Activated CD8-positive, alpha-beta memory T cell treated with anti-CD3 and anti-CD28 coated beads, Interleukin-2, amount 10 ng/mL, durations not matched to agents 7 days and 5 days (primary cell): ENCODE data around the gene RPS3. TPM values are rescaled to one million over a fixed set of nuclear protein-coding genes. Genes with fewer than 3 reads are reported as not detected.
"Not testable (repeated sequence)": the region's sequence is repeated elsewhere in the genome, so short reads cannot be mapped to it uniquely, and the experiment has no call there.

Experiments used
- ATAC-seq: fragments of 150-1000 bp; cut with Tn5 transposase; one replicate; pipeline ENCODE4 v1.10.0; 2021; ENCODE audit warnings: moderate library complexity
- CTCF ChIA-PET: fragments of 350-600 bp; sonication (Branson Sonifier 250); formaldehyde crosslinking; loops from one replicate; lab custom pipeline; 2021; ENCODE audit warnings: antibody characterized with exemption; lab: Charles Lee
- DNase-seq: peaks from one replicate; pipeline ENCODE4 v3.0.0-alpha.2; 2020
- H3K27ac Mint-ChIP-seq: one replicate; pipeline ENCODE4 v1.8.0; 2021; ENCODE audit warnings: mild to moderate bottlenecking, mixed read lengths
- H3K27me3 Mint-ChIP-seq: one replicate; pipeline ENCODE4 v1.8.0; 2021; ENCODE audit warnings: mixed read lengths
- H3K36me3 Mint-ChIP-seq: one replicate; pipeline ENCODE4 v1.8.0; 2021; ENCODE audit warnings: mild to moderate bottlenecking, mixed read lengths
- H3K4me1 Mint-ChIP-seq: one replicate; pipeline ENCODE4 v1.8.0; 2021; ENCODE audit warnings: mixed read lengths
- H3K4me3 Mint-ChIP-seq: one replicate; pipeline ENCODE4 v1.8.0; 2021; ENCODE audit warnings: mild to moderate bottlenecking, moderate library complexity, mixed read lengths
- H3K9me3 Mint-ChIP-seq: one replicate; pipeline ENCODE4 v1.8.0; 2022; ENCODE audit warnings: low read depth, mixed read lengths
- total RNA-seq, 2 experiments: library from RNA; stranded (reverse); gene quantifications; one replicate each; pipeline ENCODE4 v1.2.3, GENCODE V29; 2021

The RPS3 gene
- total RNA-seq, 2 experiments from 2014 or later, result 2,848 to 3,262 TPM

DNA sequence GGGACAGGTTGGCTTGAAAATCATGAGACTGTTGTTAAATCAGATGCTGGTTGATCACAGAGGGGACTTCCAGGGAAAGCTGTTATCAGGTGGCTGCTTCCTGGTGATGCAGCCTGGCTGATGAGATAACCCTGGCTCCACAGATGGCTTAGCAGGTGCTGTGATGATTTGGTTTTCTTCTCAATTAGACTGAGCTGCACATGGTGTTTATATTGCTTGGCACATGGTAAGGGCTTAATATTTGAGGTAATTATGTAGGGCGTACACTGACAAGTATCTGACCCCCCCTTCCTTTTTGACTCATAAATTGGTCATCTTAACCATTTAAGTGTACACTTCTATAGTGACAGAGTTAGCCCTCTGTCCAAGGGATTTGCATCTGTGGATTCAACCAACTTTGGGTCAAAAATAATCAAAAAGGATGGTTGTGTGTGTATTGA, 7.0 kb downstream of the RPS3 start:
- no peak for ATAC-seq

DNA sequence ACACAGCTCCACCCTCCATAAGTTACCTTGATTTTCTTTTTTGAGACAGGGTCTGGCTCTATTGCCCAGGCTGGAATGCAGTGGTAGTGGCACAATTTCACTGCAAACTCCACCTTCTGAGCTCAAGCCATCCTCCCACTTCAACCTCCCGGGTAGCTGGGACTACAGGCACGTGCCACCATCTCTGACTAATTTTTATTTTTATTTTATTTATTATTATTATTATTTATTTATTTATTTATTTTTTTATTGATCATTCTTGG, 9.6 kb downstream of the RPS3 start:
- CTCF ChIA-PET, result interaction anchor here (1.2 to 2.0 kb wide), 11 partner anchors 9 to 158 kb away, joined by 3 to 15 read pairs (median 6); partner anchors contain the start of gene KLHL35
- no peaks in the 10 kb centered on the region for H3K27me3 Mint-ChIP-seq
- no peak overlapping the region for H3K27ac Mint-ChIP-seq

More for the DNA sequence above, 7.0 kb downstream of the RPS3 start:
- CTCF ChIA-PET, result interaction anchor here (0.7 to 1.3 kb wide), 4 partner anchors 9 to 125 kb away, joined by 3 to 5 read pairs (median 4); no protein-coding TSS in a partner anchor
- no peak for DNase-seq
- peaks cover 61% of the 10 kb centered on the region for H3K36me3 Mint-ChIP-seq
- H3K4me1 Mint-ChIP-seq, result peaks cover 43% of the 10 kb centered on the region
- H3K27me3 Mint-ChIP-seq, result no peaks in the 10 kb centered on the region
- no peak overlapping the region for H3K4me3 Mint-ChIP-seq
- H3K9me3 Mint-ChIP-seq, result no peaks in the 10 kb centered on the region
- no peak overlapping the region for H3K27ac Mint-ChIP-seq

DNA sequence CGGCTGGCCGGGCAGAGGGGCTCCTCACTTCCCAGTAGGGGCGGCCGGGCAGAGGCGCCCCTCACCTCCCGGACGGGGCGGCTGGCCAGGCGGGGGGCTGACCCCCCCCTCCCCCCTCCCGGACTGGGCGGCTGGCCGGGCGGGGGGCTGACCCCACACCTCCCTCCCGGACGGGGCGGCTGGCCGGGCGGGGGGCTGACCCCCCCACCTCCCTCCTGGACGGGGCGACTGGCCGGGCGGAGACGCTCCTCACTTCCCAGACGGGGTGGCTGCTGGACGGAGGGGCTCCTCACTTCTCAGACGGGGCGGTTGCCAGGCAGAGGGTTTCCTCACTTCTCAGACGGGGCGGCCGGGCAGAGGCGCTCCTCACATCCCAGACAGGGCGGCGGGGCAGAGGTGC, 10.7 kb downstream of the RPS3 start:
- ATAC-seq, H3K27ac Mint-ChIP-seq, DNase-seq, CTCF ChIA-PET, H3K9me3 Mint-ChIP-seq, H3K27me3 Mint-ChIP-seq, H3K4me3 Mint-ChIP-seq: not testable (repeated sequence)
- H3K4me1 Mint-ChIP-seq, result peaks cover 11% of the 10 kb centered on the region
- H3K36me3 Mint-ChIP-seq, result peaks cover 38% of the 10 kb centered on the region

More for the DNA sequence above, 9.6 kb downstream of the RPS3 start:
- Mint-ChIP-seq H3K4me1 (peaks cover 18% of the 10 kb centered on the region), H3K4me3 (no peak overlapping the region), H3K36me3 (peaks cover 45% of the 10 kb centered on the region), H3K9me3 (no peaks in the 10 kb centered on the region)
- ATAC-seq (no peak), DNase-seq (no peak)

DNA sequence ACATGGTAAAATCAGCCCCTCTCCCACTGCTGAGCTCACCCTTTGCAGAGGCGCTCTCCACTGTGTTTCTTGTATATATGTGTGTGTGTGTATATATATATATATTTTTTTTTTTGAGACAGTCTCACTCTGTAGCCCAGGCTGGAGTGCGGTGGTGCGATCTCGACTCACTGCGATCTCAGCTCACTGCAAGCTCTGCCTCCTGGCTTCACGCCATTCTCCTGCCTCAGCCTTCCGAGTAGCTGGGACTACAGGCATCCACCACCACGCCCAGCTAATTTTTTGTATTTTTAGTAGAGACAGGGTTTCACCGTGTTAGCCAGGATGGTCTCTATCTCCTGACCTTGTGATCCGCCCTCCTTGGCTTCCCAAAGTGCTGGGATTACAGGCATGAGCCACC, 13.8 kb downstream of the RPS3 start:
- H3K27me3 Mint-ChIP-seq, CTCF ChIA-PET, H3K4me1 Mint-ChIP-seq, H3K27ac Mint-ChIP-seq, H3K9me3 Mint-ChIP-seq, DNase-seq, ATAC-seq, H3K4me3 Mint-ChIP-seq: not testable (repeated sequence)
- peaks cover 22% of the 10 kb centered on the region for H3K36me3 Mint-ChIP-seq

DNA sequence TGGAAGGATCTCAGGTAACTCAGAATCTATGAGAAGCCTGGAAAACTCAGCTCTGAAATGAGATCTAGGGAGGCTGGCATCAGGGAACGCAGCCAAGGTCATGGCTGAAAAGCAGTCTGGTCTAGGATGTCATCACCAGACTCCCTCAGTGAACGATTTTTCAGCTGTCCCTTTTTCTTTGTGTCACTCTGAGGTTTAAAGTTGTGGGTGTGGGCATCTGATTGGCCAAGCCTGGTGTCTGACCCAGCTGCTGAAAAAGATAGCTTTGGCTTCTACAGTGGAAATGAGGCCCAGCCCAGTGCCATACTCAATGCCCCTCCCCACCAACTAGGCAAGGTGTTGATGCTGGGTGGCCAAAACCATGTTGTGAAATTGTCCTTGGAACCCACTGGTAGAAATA, 14.5 kb downstream of the RPS3 start:
- H3K36me3 Mint-ChIP-seq, result peaks cover 19% of the 10 kb centered on the region
- ATAC-seq, result no peak

DNA sequence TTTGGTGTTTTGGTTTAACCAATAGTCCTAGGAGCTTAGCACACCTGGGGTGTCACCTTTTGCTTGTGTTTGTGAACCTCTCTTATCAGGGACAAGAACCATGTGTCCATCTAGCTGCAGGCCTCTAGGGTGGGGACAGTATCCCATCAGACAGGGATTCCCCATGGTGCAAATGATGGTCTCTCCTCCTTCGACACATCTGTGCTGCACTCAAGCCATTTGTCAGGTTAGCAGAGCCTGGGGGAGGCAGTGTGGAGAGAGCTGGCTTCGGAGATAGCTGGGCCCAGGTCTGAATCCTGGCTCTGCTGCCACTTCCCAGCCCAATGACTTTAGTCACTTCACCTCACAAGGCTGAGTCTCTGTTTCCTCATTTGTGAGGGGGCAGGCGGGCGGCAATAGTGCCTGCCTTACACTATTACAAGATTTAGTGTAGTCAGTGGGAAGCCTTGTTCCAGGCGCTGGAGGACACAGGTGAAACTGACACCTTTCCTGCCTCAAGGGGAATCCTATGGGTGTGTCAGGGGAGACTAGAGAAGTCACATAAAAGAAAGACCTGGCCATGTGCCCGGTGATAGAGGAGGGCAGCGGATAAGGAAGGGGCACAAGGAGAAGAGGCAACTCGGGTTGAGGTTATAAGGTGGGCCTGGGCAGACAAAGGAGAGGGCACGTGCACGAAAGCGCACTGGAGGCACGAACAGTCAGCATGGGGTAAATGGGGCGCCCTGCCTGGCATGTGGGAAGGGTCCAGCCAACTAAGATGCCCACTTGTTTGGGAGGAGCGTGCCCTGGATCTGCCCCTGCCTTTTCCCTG, 21.1 kb downstream of the RPS3 start:
- H3K36me3 Mint-ChIP-seq, result peaks cover 8% of the 10 kb centered on the region
- peaks cover 7% of the 10 kb centered on the region for H3K4me1 Mint-ChIP-seq
- no peaks in the 10 kb centered on the region for H3K27me3 Mint-ChIP-seq
- ATAC-seq, result no peak
- CTCF ChIA-PET, result interaction anchor here (0.9 to 1.5 kb wide), 3 partner anchors 12 to 111 kb away, joined by 3 to 6 read pairs (median 4); no protein-coding TSS in a partner anchor
- no peaks in the 10 kb centered on the region for H3K9me3 Mint-ChIP-seq
- no peak for DNase-seq
- H3K27ac Mint-ChIP-seq, result no peak overlapping the region
- no peak overlapping the region for H3K4me3 Mint-ChIP-seq

More for the DNA sequence above, 14.5 kb downstream of the RPS3 start:
- CTCF ChIA-PET, result no interaction called here
- no peaks in the 10 kb centered on the region for H3K27me3 Mint-ChIP-seq
- no peak overlapping the region for H3K27ac Mint-ChIP-seq
- H3K4me1 Mint-ChIP-seq, result peaks cover 5% of the 10 kb centered on the region
- DNase-seq, result no peak
- no peak overlapping the region for H3K4me3 Mint-ChIP-seq
- no peaks in the 10 kb centered on the region for H3K9me3 Mint-ChIP-seq

DNA sequence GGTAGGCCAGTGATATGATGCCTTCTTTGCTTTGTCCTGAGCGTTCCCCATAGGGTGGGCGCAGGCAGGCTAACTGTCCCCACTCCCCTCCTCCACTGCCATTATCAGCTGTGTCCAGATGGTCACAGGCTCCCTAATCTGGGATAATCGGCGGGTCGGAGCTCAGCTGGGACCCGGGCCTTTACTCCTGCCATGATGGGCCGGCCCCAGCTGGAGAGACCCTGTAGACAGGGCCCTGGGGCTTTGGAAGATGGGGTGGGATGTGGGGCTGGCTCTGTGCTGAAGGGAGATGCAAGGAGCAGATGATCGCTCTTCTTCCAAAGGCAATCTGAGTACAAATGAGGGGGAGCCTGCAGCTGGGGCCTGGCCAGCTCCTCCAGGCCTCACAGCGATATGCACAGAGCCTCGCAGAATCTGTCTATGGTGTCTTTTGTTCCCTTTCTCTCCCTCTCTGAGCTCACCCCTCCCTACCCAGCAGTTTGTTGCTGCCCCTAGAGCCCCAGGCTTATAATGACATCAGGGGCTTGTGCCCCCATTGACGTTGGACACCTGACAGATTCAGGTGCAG, 21.8 kb downstream of the RPS3 start:
- Mint-ChIP-seq H3K4me1 (peaks cover 7% of the 10 kb centered on the region), H3K27ac (no peak overlapping the region), H3K4me3 (no peak overlapping the region), H3K27me3 (no peaks in the 10 kb centered on the region), H3K9me3 (no peaks in the 10 kb centered on the region), H3K36me3 (peaks cover 5% of the 10 kb centered on the region)
- DNase-seq (no peak), ATAC-seq (no peak)
- CTCF ChIA-PET, result interaction anchor here (0.9 to 1.5 kb wide), 2 partner anchors 13 to 110 kb away, joined by 4 to 6 read pairs; no protein-coding TSS in a partner anchor

DNA sequence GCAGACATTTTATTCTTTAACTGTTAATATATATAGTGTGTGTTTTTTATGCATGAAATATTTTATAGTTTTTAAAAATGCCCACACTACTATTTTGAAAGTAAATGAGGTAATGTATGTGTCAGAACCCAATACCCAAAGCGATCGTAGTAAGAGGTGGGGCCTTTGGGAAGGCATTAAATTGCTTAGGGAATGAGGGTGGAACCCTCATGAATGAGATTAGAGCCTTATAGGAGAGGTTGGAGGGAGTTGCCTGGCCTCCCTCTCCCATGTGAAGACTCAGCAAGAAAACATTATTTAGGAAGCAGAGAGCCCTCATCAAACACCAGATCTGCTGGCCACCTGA, 22.6 kb downstream of the RPS3 start:
- no peak for DNase-seq
- CTCF ChIA-PET, result interaction anchor here (1.5 kb wide), 1 partner anchor 110 kb away, joined by 6 read pairs; no protein-coding TSS in a partner anchor
- no peaks in the 10 kb centered on the region for H3K27me3 Mint-ChIP-seq
- H3K4me1 Mint-ChIP-seq, result peaks cover 7% of the 10 kb centered on the region
- ATAC-seq, result no peak
- no peaks in the 10 kb centered on the region for H3K9me3 Mint-ChIP-seq
- no peak overlapping the region for H3K27ac Mint-ChIP-seq
- H3K4me3 Mint-ChIP-seq, result no peak overlapping the region
- H3K36me3 Mint-ChIP-seq, result peaks cover 1% of the 10 kb centered on the region

DNA sequence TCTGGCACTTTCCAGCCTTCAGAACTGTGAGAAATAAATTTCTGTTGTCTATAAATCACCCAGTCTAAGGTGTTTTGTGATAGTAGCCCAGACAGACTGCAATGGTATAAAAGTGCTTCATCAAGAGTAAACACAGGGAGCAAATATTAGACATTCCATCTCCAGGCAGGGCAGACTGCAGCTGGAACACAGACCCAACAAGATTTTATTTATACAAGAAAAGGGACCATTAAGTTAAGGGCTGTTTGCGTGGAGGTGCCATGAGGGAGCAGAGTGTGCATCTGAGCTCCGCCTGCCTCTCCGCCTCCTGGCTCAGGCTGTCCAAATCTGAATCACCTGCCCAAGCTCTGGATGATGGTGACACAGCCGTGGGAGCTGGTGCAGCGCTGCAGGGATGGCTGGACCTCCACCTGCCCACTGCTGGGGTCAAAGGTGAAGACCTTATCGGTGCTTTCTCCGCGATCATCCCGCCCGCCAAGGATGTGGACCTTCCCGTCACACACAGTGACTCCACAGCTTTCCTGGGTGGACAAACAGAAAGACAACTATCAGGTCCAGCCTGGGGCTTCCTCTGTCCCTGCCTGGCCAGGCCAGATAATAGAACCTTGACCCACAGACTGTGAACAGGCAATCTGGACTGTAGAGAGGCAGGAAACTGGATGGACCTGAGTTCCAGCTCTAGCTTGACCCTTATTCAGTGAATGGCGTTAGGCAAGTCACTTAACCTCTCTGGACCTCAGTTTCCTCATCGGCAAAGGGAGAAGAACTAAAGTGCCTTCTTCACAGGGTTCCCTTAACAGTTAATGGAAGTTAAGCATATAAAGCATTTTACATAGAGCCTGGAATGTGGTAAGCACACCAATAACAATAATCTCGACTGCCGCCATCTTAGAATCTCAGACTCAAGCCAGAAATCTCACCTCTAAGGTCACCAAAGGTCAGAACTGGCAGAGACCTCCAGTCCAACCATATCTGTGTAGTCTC, 23.2 kb downstream of the RPS3 start:
- CTCF ChIA-PET, result interaction anchor here (1.2 to 1.5 kb wide), 2 partner anchors 15 to 109 kb away, joined by 3 to 6 read pairs; no protein-coding TSS in a partner anchor
- no peak for ATAC-seq
- Mint-ChIP-seq H3K36me3 (no peaks in the 10 kb centered on the region), H3K27me3 (peaks cover 3% of the 10 kb centered on the region), H3K27ac (no peak overlapping the region), H3K4me1 (peaks cover 7% of the 10 kb centered on the region), H3K4me3 (no peak overlapping the region), H3K9me3 (no peaks in the 10 kb centered on the region)
- no peak for DNase-seq

DNA sequence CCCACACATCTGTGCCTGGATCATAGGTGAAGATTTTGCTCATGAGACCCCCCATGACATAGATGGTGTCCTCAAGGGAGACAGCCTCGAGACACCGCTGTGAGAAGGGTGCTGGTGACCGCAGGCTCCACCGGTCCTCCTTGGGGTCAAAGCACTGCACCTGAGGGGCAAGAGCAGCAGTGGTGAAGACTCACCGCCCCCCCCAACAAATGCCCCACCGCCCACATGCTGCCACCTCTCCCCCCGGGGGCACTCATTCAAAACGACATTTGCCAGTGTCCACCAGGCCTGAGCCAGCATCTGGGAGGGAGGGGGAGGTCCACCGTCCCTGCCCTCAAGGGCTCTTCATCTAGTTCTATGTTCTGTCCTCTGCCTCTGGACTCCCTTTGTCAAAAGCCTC, 24.4 kb downstream of the RPS3 start:
- Mint-ChIP-seq H3K4me1 (peaks cover 8% of the 10 kb centered on the region), H3K27me3 (peaks cover 14% of the 10 kb centered on the region), H3K4me3 (no peak overlapping the region), H3K9me3 (no peaks in the 10 kb centered on the region), H3K27ac (no peak overlapping the region), H3K36me3 (no peaks in the 10 kb centered on the region)
- no peak for DNase-seq
- CTCF ChIA-PET, result interaction anchor here (1.2 kb wide), 1 partner anchor 16 kb away, joined by 3 read pairs; no protein-coding TSS in a partner anchor
- ATAC-seq, result no peak

DNA sequence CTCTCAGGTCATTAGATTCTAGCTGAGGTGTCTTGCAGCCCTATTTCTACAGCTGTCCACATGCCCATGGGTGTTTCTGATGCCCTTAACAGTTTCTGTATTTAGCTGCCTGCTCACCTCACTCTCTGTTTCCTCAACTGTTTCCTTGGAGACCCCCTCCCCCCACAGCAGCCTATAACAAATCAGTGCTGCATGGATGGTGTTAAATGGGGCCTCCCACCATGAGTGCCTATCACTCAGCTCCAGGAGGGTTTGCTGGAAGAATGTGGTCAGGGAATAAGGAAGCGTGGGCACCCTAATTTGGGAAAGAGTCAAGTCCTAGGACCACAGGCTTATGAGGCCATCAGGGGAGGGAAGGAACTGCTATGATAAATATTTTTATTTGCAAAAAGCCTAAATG, 25.1 kb downstream of the RPS3 start:
- Mint-ChIP-seq H3K4me1 (peaks cover 11% of the 10 kb centered on the region), H3K9me3 (no peaks in the 10 kb centered on the region), H3K36me3 (peaks cover 6% of the 10 kb centered on the region), H3K27ac (no peak overlapping the region), H3K4me3 (no peak overlapping the region), H3K27me3 (peaks cover 21% of the 10 kb centered on the region)
- no peak for DNase-seq
- CTCF ChIA-PET, result interaction anchor here (0.9 kb wide), 1 partner anchor 109 kb away, joined by 3 read pairs; no protein-coding TSS in a partner anchor
- ATAC-seq, result no peak

DNA sequence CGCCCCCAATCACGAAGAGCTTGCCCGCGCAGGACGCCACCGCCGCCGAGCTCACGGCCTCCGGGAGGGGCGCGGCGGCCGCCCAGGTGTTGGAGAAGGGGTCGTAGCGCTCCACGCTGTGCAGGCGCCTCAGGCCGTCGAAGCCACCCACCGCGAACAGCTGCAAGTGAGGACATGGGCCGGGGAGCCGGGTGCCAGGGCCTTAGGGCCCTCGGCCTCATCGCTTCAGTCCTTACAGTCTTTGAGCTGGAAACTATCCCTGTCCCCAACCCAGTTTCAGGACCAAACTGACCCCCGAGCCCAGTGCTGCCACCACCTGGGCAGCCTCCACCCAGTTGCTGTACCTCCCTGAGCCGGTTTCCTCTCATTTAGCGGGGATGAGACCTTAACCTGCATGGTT, 26.1 kb downstream of the RPS3 start:
- Mint-ChIP-seq H3K4me1 (peaks cover 13% of the 10 kb centered on the region), H3K9me3 (no peaks in the 10 kb centered on the region), H3K27me3 (peaks cover 23% of the 10 kb centered on the region), H3K27ac (no peak overlapping the region), H3K36me3 (peaks cover 7% of the 10 kb centered on the region), H3K4me3 (no peak overlapping the region)
- no peak for ATAC-seq
- DNase-seq, result no peak
- CTCF ChIA-PET, result interaction anchor here (0.7 to 3.2 kb wide), 5 partner anchors 17 to 106 kb away, joined by 3 to 11 read pairs (median 5); no protein-coding TSS in a partner anchor

DNA sequence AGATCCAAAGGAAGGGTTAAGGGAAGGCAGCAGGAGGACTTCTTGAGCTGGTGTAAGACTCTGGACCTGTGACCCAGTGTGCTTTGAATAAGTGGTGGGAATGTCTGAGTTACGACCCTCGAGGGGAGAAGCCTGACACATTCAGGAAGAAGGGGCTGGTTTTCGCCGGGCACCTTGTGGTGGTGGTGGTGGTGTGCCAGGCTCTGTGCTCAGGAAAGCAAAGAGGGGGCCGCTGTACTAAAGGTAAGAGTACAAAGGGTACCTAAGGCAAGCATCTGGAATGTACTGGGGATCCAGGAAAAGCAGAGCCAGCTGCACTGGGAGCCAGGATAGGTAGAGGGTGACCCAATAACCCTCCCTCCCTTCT, 27.4 kb downstream of the RPS3 start:
- Mint-ChIP-seq H3K4me1 (peaks cover 19% of the 10 kb centered on the region), H3K36me3 (peaks cover 7% of the 10 kb centered on the region), H3K27ac (no peak overlapping the region), H3K9me3 (no peaks in the 10 kb centered on the region), H3K27me3 (peaks cover 36% of the 10 kb centered on the region), H3K4me3 (no peak overlapping the region)
- ATAC-seq, result no peak
- no peak for DNase-seq
- CTCF ChIA-PET, result interaction anchor here (3.2 kb wide), 1 partner anchor 18 kb away, joined by 11 read pairs; no protein-coding TSS in a partner anchor
